RWPE2 (cell line): ENCODE measurements around the gene NEMP1.
"Not testable (repeated sequence)": the region's sequence is repeated elsewhere in the genome, so short reads cannot be mapped to it uniquely, and the experiment has no call there.

Experiments
- ATAC-seq: fragments of 200-7000 bp; cut with Tn5 transposase; 3 replicates; pipeline ENCODE4 v1.9.1; 2021; ENCODE audit warnings: low read depth
- DNase-seq: peaks from one replicate; pipeline ENCODE4 v3.0.0-alpha.2; 2020; ENCODE audit warnings: low spot score
- H3K27ac ChIP-seq: fragments of 450-650 bp; 2 replicates; pipeline ENCODE4 v1.5.1; 2017; ENCODE audit warnings: mild to moderate bottlenecking; ENCODE audit not compliant: poor library complexity, severe bottlenecking
- H3K27me3 ChIP-seq: fragments of 250-450 bp; sonication (Bioruptor Pico); 2 replicates; pipeline ENCODE4 v1.5.1; 2021; ENCODE audit warnings: mild to moderate bottlenecking, moderate library complexity; ENCODE audit not compliant: insufficient read depth, poor library complexity, severe bottlenecking
- H3K36me3 ChIP-seq: fragments of 250-450 bp; sonication (Bioruptor Pico); 2 replicates; pipeline ENCODE4 v1.5.1; 2020; ENCODE audit warnings: low read depth, mild to moderate bottlenecking, moderate library complexity
- H3K4me1 ChIP-seq: fragments of 250-450 bp; sonication (Bioruptor Pico); 2 replicates; pipeline ENCODE4 v1.5.1; 2021; ENCODE audit warnings: mild to moderate bottlenecking, moderate library complexity; ENCODE audit not compliant: insufficient read depth, poor library complexity, severe bottlenecking
- H3K4me3 ChIP-seq: fragments of 250-450 bp; sonication (Bioruptor Pico); 2 replicates; pipeline ENCODE4 v1.5.1; 2021; ENCODE audit warnings: mild to moderate bottlenecking, moderate library complexity; ENCODE audit not compliant: severe bottlenecking
- H3K9me3 ChIP-seq: fragments of 250-450 bp; sonication (Bioruptor Pico); 2 replicates; pipeline ENCODE4 v1.5.1; 2021; ENCODE audit warnings: mild to moderate bottlenecking, moderate library complexity; ENCODE audit not compliant: severe bottlenecking
- CTCF ChIP-seq: fragments of 450-650 bp; IDR thresholded peaks from one replicate; pipeline ENCODE4 v1.5.1; 2017; ENCODE audit warnings: mild to moderate bottlenecking, moderate library complexity; ENCODE audit not compliant: poor library complexity, severe bottlenecking

NEMP1 gene

GRCh38 chr12:57031138-57031725, 47.4 kb downstream of the NEMP1 start:
- ATAC-seq: peak; percentile 47
- no peak for DNase-seq
- H3K27ac ChIP-seq: no peak overlapping the region
- H3K36me3 ChIP-seq: no peaks in the 10 kb centered on the region
- H3K4me1 ChIP-seq: peaks cover 16% of the 10 kb centered on the region
- H3K4me3 ChIP-seq: no peak overlapping the region
- TF ChIP-seq CTCF: peak; percentile 37
- H3K9me3 ChIP-seq: no peaks in the 10 kb centered on the region
- no peaks in the 10 kb centered on the region for H3K27me3 ChIP-seq

- Histone ChIP-seq H3K27me3 (no peaks in the 10 kb centered on the region), H3K9me3 (no peaks in the 10 kb centered on the region), H3K27ac (no peak overlapping the region), H3K4me3 (no peak overlapping the region), H3K4me1 (peaks cover 16% of the 10 kb centered on the region), H3K36me3 (no peaks in the 10 kb centered on the region)
- DNase-seq (no peak), ATAC-seq (no peak)
- TF ChIP-seq CTCF: no peak
Observed at GRCh38 chr12:57029457-57029856, 49.1 kb downstream of the NEMP1 start.

DNA sequence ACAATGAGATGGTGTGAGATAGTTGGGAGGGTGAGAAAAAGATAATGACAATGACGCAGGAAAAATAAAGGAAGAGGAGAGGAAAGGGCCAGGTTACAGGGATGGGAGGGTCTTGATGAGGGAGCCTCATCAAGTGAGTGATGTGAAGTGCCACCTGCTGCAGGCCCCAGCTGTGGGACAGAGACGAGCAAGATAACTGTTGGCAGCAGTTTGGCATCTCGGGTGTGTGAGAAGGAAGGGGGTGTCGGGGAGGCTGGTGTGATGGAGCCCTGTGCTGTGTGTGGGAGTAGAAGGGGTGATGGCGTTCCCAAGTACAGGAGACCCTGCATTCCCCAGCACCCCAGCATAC, 50.8 kb downstream of the NEMP1 start:
- no peak for TF ChIP-seq CTCF
- Histone ChIP-seq H3K9me3 (no peaks in the 10 kb centered on the region), H3K27ac (no peak overlapping the region), H3K27me3 (no peaks in the 10 kb centered on the region), H3K4me3 (no peak overlapping the region), H3K4me1 (peaks cover 10% of the 10 kb centered on the region), H3K36me3 (no peaks in the 10 kb centered on the region)
- ATAC-seq (no peak), DNase-seq (no peak)

- no peaks in the 10 kb centered on the region for H3K36me3 ChIP-seq
- no peak overlapping the region for H3K27ac ChIP-seq
- peaks cover 9% of the 10 kb centered on the region for H3K4me1 ChIP-seq
- H3K27me3 ChIP-seq: no peaks in the 10 kb centered on the region
- no peaks in the 10 kb centered on the region for H3K9me3 ChIP-seq
- DNase-seq (no peak), ATAC-seq (no peak)
- TF ChIP-seq CTCF: no peak
- no peak overlapping the region for H3K4me3 ChIP-seq
Observed at GRCh38 chr12:57027011-57027804, 51.4 kb downstream of the NEMP1 start.

GRCh38 chr12:57025196-57025595, 53.4 kb downstream of the NEMP1 start:
- TF ChIP-seq CTCF: no peak
- Histone ChIP-seq H3K9me3 (no peaks in the 10 kb centered on the region), H3K27ac (no peak overlapping the region), H3K4me3 (no peak overlapping the region), H3K36me3 (no peaks in the 10 kb centered on the region), H3K27me3 (no peaks in the 10 kb centered on the region), H3K4me1 (peaks cover 2% of the 10 kb centered on the region)
- DNase-seq (no peak), ATAC-seq (no peak)

GRCh38 chr12:57022324-57022723, 56.3 kb downstream of the NEMP1 start:
- not testable (repeated sequence) for H3K27ac ChIP-seq, ATAC-seq, H3K27me3 ChIP-seq, H3K36me3 ChIP-seq, H3K4me1 ChIP-seq, H3K4me3 ChIP-seq, DNase-seq, H3K9me3 ChIP-seq
